NCI-H82 (cell line): Measurements from ENCODE around the gene CRYBA2.

Source experiments
- DNase-seq: peaks from one replicate; lab custom pipeline; 2025; lab: John Stamatoyannopoulos, UW

The CRYBA2 gene

DNA sequence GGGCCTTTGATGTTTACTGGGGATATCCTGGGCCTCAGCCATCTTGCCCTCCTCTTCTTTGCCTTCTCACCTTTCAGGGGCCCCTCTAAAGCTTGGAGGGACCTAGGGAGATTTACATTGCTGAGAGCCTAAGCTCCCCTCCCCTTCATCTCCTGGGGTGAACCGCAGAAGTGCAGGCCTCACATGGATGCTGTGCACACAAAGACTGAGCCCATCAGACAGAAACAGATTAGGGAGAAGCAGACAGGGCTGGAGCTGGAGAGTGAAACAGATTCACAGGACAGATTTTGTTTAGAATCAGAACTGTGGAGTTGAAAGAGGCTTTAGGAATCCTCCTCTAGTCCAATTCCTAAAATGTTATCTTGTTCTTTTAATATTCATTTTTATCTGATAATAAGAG lies 37.2 kb downstream of the CRYBA2 start:
- DNase-seq: peak; percentile 17

DNA sequence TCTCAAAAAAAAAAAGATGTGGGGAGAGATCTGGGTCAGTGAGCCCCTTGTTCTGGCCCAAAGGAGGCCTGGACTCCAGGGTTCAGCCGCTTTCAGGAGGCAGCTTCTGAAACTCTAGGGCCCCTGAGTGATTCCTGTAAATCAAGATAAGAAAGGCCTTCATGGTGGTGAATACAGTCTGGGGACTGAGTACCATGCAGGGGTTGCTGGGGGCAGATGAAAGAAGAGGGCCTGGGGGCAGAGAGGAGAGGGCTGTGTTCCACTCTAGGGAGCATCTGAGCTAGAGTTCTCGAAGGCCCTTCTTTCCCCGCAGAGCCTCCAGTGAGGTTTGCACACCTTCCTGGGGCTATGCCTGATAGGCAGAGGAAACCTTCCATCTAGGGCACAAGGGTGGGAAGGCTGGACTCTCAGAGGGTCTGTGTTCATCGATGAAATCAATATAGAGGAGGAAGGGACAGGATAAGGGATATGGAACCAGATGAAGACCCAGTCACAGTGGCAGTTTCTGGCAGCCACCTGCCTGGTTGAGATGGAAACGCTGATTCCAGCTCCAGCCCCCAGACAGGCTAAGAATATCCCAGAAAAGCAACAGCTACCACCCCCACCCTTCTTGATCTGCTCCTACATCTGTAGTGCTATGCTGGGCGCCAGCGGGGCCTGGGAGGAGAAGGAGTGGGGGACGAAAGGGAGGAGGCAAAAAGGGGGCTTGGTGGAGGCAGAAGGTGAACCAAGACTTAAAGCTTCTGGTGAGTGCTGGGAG lies 38.5 kb downstream of the CRYBA2 start:
- DNase-seq: peak; percentile 36

- peak; percentile 15 for DNase-seq
These were observed 39.8 kb downstream of the CRYBA2 start for GRCh38 chr2:218953366-218953954.

DNA sequence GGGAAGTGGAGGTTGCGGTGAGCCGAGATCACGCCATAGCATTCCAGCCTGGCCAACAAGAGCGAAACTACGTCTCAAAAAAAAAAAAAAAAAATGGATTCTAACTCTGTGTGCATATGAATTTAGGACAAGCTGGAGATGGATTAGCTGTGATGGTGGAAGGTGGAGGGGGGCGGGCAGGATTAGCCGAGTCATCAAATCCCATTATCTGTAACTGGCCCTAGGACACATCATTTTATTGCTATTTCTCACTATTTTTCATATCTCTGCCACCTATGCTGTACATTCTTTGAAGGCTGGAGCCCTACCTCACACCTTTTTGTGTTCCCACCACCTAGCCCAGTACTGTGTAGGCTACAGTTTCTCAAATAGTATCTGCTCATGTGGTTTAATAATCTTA lies 41.1 kb downstream of the CRYBA2 start:
- DNase-seq: peak; percentile 75

- no peak for DNase-seq
These were observed 46.6 kb downstream of the CRYBA2 start for GRCh38 chr2:218946621-218947020.

- DNase-seq: no peak
These were observed 48.3 kb downstream of the CRYBA2 start for GRCh38 chr2:218944759-218945404.
